Bronchial epithelial cell (primary cell): ENCODE measurements around the gene SMS. TPM values are rescaled to one million over a fixed set of nuclear protein-coding genes. Genes with fewer than 3 reads are reported as not detected.
"Not testable (repeated sequence)": the region's sequence is repeated elsewhere in the genome, so short reads cannot be mapped to it uniquely, and the experiment has no call there.

ENCODE experiments used
- DNase-seq: peaks from one replicate; pipeline ENCODE4 v3.0.0-alpha.2; 2010; ENCODE audit warnings: low read depth
- FAIRE-seq: peaks from 2 replicates; lab custom pipeline; 2011; peaks lifted over from hg19 to GRCh38; lab: Jason Lieb, UNC
- H3K27me3 ChIP-seq: 2 replicates; pipeline ENCODE4 v1.5.1; 2011; ENCODE audit warnings: low read length; ENCODE audit not compliant: control insufficient read depth, insufficient read depth
- H3K36me3 ChIP-seq: 2 replicates; pipeline ENCODE4 v1.5.1; 2011; ENCODE audit warnings: low read length; ENCODE audit not compliant: control insufficient read depth, insufficient read depth
- H3K4me3 ChIP-seq: 2 replicates; pipeline ENCODE4 v1.5.1; 2011; ENCODE audit warnings: mild to moderate bottlenecking, low read depth, low read length, control low read depth
- total RNA-seq: library from RNA; depleted of rRNA; stranded (reverse); fragments of >200 nt; gene quantifications from 2 replicates; pipeline ENCODE4 v1.2.1, GENCODE V29; 2014
- TF ChIP-seq, protein P1 (sequence below): IDR thresholded peaks from 2 replicates; pipeline ENCODE4 v1.5.1; 2011; ENCODE audit warnings: mild to moderate bottlenecking, moderate library complexity, low read length, control low read depth, inconsistent platforms; ENCODE audit not compliant: insufficient read depth, severe bottlenecking

Gene SMS
- total RNA-seq, 1 donor from 2014 or later: 252 TPM

DNA sequence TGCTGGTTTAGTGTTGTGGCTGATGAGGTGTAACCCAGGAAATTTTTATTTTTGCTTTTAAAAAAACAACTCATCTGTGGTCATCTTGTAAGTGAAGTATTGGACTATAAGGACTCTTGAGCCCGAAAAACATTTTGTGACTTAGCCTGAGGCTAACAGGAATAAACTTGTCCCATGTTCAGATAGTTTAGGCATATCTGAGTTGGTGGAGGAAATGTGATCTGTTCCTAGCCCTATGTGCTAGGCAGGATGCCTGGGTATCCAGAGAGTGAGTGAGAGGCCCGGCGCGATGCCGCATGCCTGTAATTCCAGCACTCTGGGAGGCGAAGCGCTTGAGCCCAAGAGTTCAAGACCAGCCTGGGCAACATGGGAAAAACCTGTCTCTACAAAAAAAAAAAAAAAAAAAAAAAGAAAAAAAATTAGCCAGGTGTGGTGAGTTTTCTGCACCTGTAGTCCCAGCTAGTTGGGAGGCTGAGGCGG, 3.7 kb downstream of the SMS start:
- no peaks in the 10 kb centered on the region for H3K27me3 ChIP-seq
- H3K4me3 ChIP-seq: no peak overlapping the region
- DNase-seq: peak; percentile 65
- peaks cover 2% of the 10 kb centered on the region for H3K36me3 ChIP-seq
- no peak for FAIRE-seq
- TF ChIP-seq, protein P1, sequence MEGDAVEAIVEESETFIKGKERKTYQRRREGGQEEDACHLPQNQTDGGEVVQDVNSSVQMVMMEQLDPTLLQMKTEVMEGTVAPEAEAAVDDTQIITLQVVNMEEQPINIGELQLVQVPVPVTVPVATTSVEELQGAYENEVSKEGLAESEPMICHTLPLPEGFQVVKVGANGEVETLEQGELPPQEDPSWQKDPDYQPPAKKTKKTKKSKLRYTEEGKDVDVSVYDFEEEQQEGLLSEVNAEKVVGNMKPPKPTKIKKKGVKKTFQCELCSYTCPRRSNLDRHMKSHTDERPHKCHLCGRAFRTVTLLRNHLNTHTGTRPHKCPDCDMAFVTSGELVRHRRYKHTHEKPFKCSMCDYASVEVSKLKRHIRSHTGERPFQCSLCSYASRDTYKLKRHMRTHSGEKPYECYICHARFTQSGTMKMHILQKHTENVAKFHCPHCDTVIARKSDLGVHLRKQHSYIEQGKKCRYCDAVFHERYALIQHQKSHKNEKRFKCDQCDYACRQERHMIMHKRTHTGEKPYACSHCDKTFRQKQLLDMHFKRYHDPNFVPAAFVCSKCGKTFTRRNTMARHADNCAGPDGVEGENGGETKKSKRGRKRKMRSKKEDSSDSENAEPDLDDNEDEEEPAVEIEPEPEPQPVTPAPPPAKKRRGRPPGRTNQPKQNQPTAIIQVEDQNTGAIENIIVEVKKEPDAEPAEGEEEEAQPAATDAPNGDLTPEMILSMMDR: no peak

DNA sequence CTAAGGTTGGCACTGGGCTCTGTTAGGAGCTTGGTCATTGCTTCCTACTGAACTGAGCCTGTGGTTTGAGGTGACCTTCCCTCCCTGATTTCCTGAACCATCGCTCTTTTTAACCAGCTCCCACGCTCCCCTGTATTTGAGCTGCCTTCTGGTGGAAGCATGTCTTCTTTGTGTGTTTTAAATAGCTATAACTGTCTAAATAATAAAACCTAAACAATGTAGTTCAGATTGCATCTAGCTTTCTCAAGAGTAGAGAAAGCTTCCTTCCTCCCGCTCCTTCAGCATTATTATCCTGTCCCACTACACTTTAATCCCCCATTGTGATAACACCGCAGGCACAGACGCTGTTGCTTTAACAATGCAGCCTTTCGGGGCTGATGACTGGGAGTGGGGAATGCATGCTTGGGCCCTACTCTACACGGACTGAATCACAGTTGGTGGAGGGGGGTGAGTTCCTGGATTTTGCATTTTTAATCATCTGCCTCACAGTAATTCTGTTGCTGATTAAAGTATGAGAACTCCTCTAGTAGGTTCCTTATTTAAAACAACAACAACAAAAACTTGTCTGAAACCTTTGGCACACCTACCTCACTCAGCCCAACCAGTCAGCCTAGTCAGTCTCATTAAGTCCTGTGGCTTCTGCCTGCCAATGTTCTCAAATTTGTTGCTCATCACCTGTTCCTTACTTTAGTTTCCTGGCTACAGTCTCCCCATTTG, 6.6 kb downstream of the SMS start:
- no peak for FAIRE-seq

DNA sequence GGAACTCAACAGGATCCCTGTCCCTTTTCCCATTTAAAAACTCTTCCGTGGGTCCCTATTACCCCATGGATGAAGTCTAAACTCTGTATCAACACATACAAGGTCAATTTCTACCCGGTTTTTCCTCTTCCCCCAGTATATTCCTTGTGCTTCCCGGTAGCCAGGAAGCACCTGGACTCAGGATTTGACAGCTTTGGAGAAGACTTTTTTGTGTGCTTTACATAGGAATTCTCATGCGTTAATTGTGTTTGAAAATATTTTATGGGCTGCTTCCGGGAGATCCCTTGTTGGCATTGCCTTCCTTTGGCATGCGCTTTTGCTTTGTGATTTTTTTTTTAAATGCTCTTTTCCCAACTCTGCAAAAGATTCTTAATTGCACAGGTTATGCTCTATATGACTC, 7.2 kb downstream of the SMS start:
- FAIRE-seq: no peak
- DNase-seq: no peak
- H3K36me3 ChIP-seq: peaks cover 2% of the 10 kb centered on the region
- TF ChIP-seq, protein P1: no peak
- no peak overlapping the region for H3K4me3 ChIP-seq
- H3K27me3 ChIP-seq: no peaks in the 10 kb centered on the region

More for the DNA sequence above, 6.6 kb downstream of the SMS start:
- H3K27me3 ChIP-seq: no peaks in the 10 kb centered on the region
- DNase-seq: peak; percentile 42
- peaks cover 2% of the 10 kb centered on the region for H3K36me3 ChIP-seq
- TF ChIP-seq, protein P1: no peak
- no peak overlapping the region for H3K4me3 ChIP-seq

DNA sequence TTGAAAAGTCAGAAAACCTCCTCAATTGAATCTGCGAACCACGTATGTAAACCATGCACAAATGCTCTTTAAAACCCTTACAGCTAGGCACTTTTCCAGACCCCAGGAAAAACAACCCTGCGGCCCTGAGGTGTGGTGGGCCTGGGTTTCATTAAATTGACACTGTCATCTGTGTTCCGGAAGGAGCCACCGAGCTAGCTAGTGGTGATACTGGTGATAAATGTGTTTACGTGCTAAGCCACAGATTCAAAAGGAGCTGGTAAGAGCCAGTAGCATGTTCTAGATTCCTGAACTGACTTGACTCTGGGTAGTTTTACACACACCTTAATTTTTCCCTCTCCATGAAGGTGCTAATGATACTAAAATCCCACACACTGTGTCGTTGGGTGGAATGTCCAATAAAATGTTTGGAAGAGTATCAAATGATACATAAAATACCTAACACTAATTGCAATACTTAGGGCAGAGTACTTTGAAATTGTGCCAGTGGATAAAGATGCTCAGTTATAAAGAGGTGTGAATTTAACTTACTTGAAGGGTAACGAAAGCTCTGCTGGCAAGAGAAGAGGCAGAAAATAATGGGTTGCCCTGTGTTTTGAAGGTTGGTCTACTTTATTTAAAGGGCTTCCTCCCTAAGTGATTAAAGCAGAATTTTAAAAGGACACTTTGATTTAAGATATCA, 8.5 kb downstream of the SMS start:
- TF ChIP-seq, protein P1: no peak
- Histone ChIP-seq H3K36me3 (peaks cover 2% of the 10 kb centered on the region), H3K4me3 (no peak overlapping the region), H3K27me3 (no peaks in the 10 kb centered on the region)
- DNase-seq: no peak
- FAIRE-seq: no peak

DNA sequence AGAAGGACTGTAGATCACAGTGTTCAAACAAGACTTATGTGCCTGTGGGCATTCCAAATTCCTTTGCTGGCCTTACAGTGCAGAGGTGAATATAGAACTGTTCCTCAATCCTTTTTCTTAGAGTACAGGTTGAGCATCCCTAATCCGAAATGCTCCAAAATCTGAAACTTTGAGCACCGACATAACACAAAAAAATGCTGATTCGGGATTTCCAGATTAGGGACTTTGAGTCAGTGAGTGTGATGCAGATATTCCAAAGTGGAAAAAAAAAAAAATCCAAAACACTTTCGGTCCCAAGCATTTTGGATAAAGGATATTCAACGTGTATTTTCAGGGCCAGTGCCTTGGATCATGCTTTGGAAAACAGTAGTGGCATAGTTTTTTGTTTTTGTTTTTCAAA, 9.2 kb downstream of the SMS start:
- peaks cover 2% of the 10 kb centered on the region for H3K36me3 ChIP-seq
- H3K4me3 ChIP-seq: no peak overlapping the region
- TF ChIP-seq, protein P1: no peak
- no peaks in the 10 kb centered on the region for H3K27me3 ChIP-seq
- DNase-seq (no peak), FAIRE-seq (no peak)

DNA sequence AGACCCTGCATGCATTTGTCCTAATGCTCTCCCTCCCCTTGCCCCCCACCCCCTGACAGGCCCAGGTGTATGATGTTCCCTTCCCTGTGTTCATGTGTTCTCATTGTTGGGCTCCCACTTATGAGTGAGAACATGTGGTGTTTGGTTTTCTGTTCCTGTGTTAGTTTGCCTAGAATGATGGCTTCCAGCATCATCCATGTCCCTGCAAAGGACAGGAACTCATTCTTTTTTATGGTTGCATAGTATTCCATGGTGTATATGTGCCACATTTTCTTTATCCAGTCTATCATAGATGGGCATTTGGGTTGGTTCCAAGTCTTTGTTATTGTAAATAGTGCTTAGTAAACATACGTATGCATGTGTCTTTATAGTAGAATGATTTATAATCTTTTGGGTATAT, 10.0 kb downstream of the SMS start:
- H3K4me3 ChIP-seq, H3K36me3 ChIP-seq, FAIRE-seq, DNase-seq, H3K27me3 ChIP-seq: not testable (repeated sequence)
